K562 (cell line): ENCODE data around the gene RNF113A. TPM values are rescaled to one million over a fixed set of nuclear protein-coding genes. Genes with fewer than 3 reads are reported as not detected.

Experiments used
- EP400 ChIP-seq: fragments of 450-650 bp; IDR thresholded peaks from 2 replicates; pipeline ENCODE4 v1.6.1; 2017; ENCODE audit warnings: antibody characterized with exemption, mild to moderate bottlenecking, moderate library complexity
- GTF3C2 ChIP-seq: IDR thresholded peaks from 3 replicates; pipeline ENCODE4 v1.6.1; 2011; ENCODE audit warnings: borderline replicate concordance, mild to moderate bottlenecking, moderate library complexity; ENCODE audit not compliant: insufficient read length; ENCODE audit errors: extremely low read depth
- MAFF ChIP-seq: IDR thresholded peaks from 2 replicates; pipeline ENCODE4 v1.6.1; 2012; ENCODE audit warnings: low read length, improper control_type of control experiment
- NR4A1 ChIP-seq, 2 experiments: fragments of 250-450 bp in 1 of 2; fragments of 450-650 bp in 1 of 2; sonication (Bioruptor Pico) in 1 of 2; IDR thresholded peaks; 2 replicates each; pipeline versions ENCODE4 v1.4.0 to v1.6.1; 2016 to 2020; ENCODE audit warnings: mild to moderate bottlenecking in 2 of 2, missing compliant biosample characterization in 1 of 2, missing genetic modification characterization in 1 of 2, moderate library complexity in 1 of 2
- PCBP2 ChIP-seq: fragments of 200-400 bp; formaldehyde crosslinking; IDR thresholded peaks from 2 replicates; pipeline ENCODE4 v1.6.1; 2018; ENCODE audit warnings: low read length, low read depth, mild to moderate bottlenecking, moderate library complexity; ENCODE audit not compliant: poor library complexity, severe bottlenecking
- POLR3A ChIP-seq: IDR thresholded peaks from 2 replicates; pipeline ENCODE4 v1.6.1; 2011; ENCODE audit warnings: borderline replicate concordance, mild to moderate bottlenecking, moderate library complexity; ENCODE audit not compliant: insufficient read length, insufficient read depth; ENCODE audit errors: extremely low read depth
- RNF2 ChIP-seq: sonication (generic); IDR thresholded peaks from 2 replicates; pipeline ENCODE4 v1.6.1; 2016
- SMC3 ChIP-seq: conservative IDR thresholded peaks from 2 replicates; pipeline ENCODE4 v1.6.1; 2011; ENCODE audit warnings: low read depth, low read length, improper control_type of control experiment; ENCODE audit not compliant: insufficient read depth
- ZNF407 ChIP-seq: fragments of 450-650 bp; IDR thresholded peaks from 2 replicates; pipeline ENCODE4 v1.6.1; 2016; ENCODE audit warnings: low read depth
- ZNF639 ChIP-seq, 2 experiments: fragments of 200-800 bp in 1 of 2; sonication (Bioruptor generic) in 1 of 2; sonication (generic) in 1 of 2; formaldehyde crosslinking in 1 of 2; IDR thresholded peaks in 1 of 2; conservative IDR thresholded peaks in 1 of 2; 2 replicates each; pipeline versions ENCODE4 v1.5.0 to v1.6.1; 2016 to 2020; ENCODE audit warnings: missing compliant biosample characterization in 1 of 2, missing genetic modification characterization in 1 of 2, missing genetic modification reagents in 1 of 2
- ZNF75A ChIP-seq: fragments of 450-650 bp; formaldehyde crosslinking; IDR thresholded peaks from 2 replicates; pipeline ENCODE4 v1.4.0; 2020; ENCODE audit warnings: mild to moderate bottlenecking
- ZNF76 ChIP-seq: fragments of 250-450 bp; sonication (Bioruptor Pico); IDR thresholded peaks from 2 replicates; pipeline ENCODE4 v1.4.0; 2020; ENCODE audit warnings: mild to moderate bottlenecking, moderate library complexity, borderline replicate concordance
- polyA plus RNA-seq, 8 experiments: library from polyadenylated mRNA; depleted of rRNA in 4 of 8; stranded (reverse) in 5 of 8; unstranded in 3 of 8; fragments of >200 nt; fragmentation: Nextera tagmentation in 2 of 8; fragmentation: Illumina TruSeq in 1 of 8; extraction: Ambion mirVana in 2 of 8; extraction: Trizol in 1 of 8; gene quantifications; 2 replicates each; pipeline versions ENCODE4 v1.2.1 to v1.2.3, GENCODE V29; 2011 to 2014; ENCODE audit warnings: inconsistent platforms in 1 of 8, missing spikeins in 1 of 8
- total RNA-seq, 7 experiments: library from RNA; depleted of rRNA in 6 of 7; stranded (reverse); fragments of >200 nt in 6 of 7; fragmentation: Illumina TruSeq in 2 of 7; extraction: Trizol in 2 of 7; gene quantifications; 2 replicates each; pipeline versions ENCODE4 v1.2.1 to v1.2.3, GENCODE V29; 2011 to 2021; ENCODE audit warnings: low replicate concordance in 1 of 7

The RNF113A gene
- total and polyA plus RNA-seq, 9 of the 15 experiments (the other 6 are each of a cell fraction or from before 2014, with no cell fraction given): 21.2 to 38.4 (median 28.1) TPM

GRCh38 chrX:119871599-119872395, at the start of gene RNF113A, which contains the start of gene NDUFA1 (continued):
- TF ChIP-seq ZNF407 (peak; percentile 92), NR4A1 (CRISPR knock-in tag; IDR thresholded peaks at IDR 0.05) (no peak), NR4A1 (tag; IDR thresholded peaks at IDR 0.05) (no peak), PCBP2 (no peak), EP400 (peak; percentile 90), MAFF (no peak), RNF2 (no peak), POLR3A (no peak), SMC3 (no peak), ZNF639 (CRISPR knock-in tag; conservative IDR thresholded peaks at IDR 0.05 in 1 of 2, IDR thresholded peaks at IDR 0.05 in 1 of 2) (peak; percentile 46 to 64; a peak in 2 of 4 replicates), ZNF76 (no peak), GTF3C2 (no peak), ZNF75A (CRISPR knock-in tag) (no peak)
